H9 (cell line): ENCODE measurements around the gene INMT. TPM values are rescaled to one million over a fixed set of nuclear protein-coding genes. Genes with fewer than 3 reads are reported as not detected.

Experiments used
- DNase-seq: peaks from one replicate; pipeline ENCODE4 v3.0.0-alpha.2; 2017
- H2AFZ ChIP-seq: one replicate; pipeline ENCODE4 v1.6.1; 2013; ENCODE audit warnings: mild to moderate bottlenecking, low read length, control low read depth, moderate library complexity
- H2AK5ac ChIP-seq: 2 replicates; pipeline ENCODE4 v1.6.1; 2013; ENCODE audit warnings: low read length, control low read depth, mixed read lengths; ENCODE audit not compliant: insufficient read length
- H2BK120ac ChIP-seq: one replicate; pipeline ENCODE4 v1.6.1; 2013; ENCODE audit warnings: low read depth, mild to moderate bottlenecking, low read length, control low read depth, inconsistent platforms; ENCODE audit not compliant: poor library complexity, severe bottlenecking
- H2BK12ac ChIP-seq: 2 replicates; pipeline ENCODE4 v1.6.1; 2013; ENCODE audit warnings: low read length, control low read depth, mixed read lengths, low read depth; ENCODE audit not compliant: insufficient read length
- H2BK15ac ChIP-seq: 2 replicates; pipeline ENCODE4 v1.6.1; 2013; ENCODE audit warnings: low read depth, low read length, control low read depth
- H2BK20ac ChIP-seq: one replicate; pipeline ENCODE4 v1.6.1; 2013; ENCODE audit warnings: low read depth, mild to moderate bottlenecking, low read length, control low read depth, inconsistent platforms; ENCODE audit not compliant: poor library complexity, severe bottlenecking
- H2BK5ac ChIP-seq: 2 replicates; pipeline ENCODE4 v1.6.1; 2013; ENCODE audit warnings: low read length, control low read depth, mixed read lengths; ENCODE audit not compliant: insufficient read length
- H3K14ac ChIP-seq: 2 replicates; pipeline ENCODE4 v1.6.1; 2013; ENCODE audit warnings: low read length, control low read depth; ENCODE audit not compliant: insufficient read depth
- H3K18ac ChIP-seq: 2 replicates; pipeline ENCODE4 v1.6.1; 2013; ENCODE audit warnings: low read depth, mild to moderate bottlenecking, mixed read lengths, low read length, control low read depth; ENCODE audit not compliant: insufficient read length
- H3K23ac ChIP-seq: 2 replicates; pipeline ENCODE4 v1.6.1; 2013; ENCODE audit warnings: low read length, control low read depth, mixed read lengths, low read depth; ENCODE audit not compliant: insufficient read length
- H3K23me2 ChIP-seq: 2 replicates; pipeline ENCODE4 v1.6.1; 2013; ENCODE audit warnings: low read depth, mild to moderate bottlenecking, mixed read lengths, low read length, control low read depth; ENCODE audit not compliant: insufficient read length, poor library complexity, severe bottlenecking
- H3K27ac ChIP-seq: 2 replicates; pipeline ENCODE4 v1.5.1; 2013; ENCODE audit warnings: low read length, control low read depth, mixed read lengths, low read depth; ENCODE audit not compliant: insufficient read length
- H3K27me3 ChIP-seq: 2 replicates; pipeline ENCODE4 v1.6.1; 2013; ENCODE audit warnings: low read length, control low read depth, inconsistent platforms; ENCODE audit not compliant: insufficient read depth
- H3K4ac ChIP-seq: 2 replicates; pipeline ENCODE4 v1.6.1; 2013; ENCODE audit warnings: low read depth, mild to moderate bottlenecking, control low read depth, inconsistent platforms, low read length, moderate library complexity
- H3K4me1 ChIP-seq: 2 replicates; pipeline ENCODE4 v1.6.1; 2013; ENCODE audit warnings: low read length, control low read depth, inconsistent platforms; ENCODE audit not compliant: insufficient read depth
- H3K4me2 ChIP-seq: 2 replicates; pipeline ENCODE4 v1.6.1; 2013; ENCODE audit warnings: low read length, control low read depth, mixed read lengths; ENCODE audit not compliant: insufficient read length, insufficient read depth
- H3K56ac ChIP-seq: 2 replicates; pipeline ENCODE4 v1.6.1; 2013; ENCODE audit warnings: low read depth, mild to moderate bottlenecking, mixed read lengths, low read length, control low read depth; ENCODE audit not compliant: insufficient read length
- H3K79me1 ChIP-seq: 2 replicates; pipeline ENCODE4 v1.6.1; 2013; ENCODE audit warnings: low read depth, mild to moderate bottlenecking, moderate library complexity, low read length, control low read depth, inconsistent platforms; ENCODE audit not compliant: insufficient read depth, poor library complexity, severe bottlenecking
- H3K79me2 ChIP-seq: 2 replicates; pipeline ENCODE4 v1.6.1; 2013; ENCODE audit warnings: low read length, control low read depth, inconsistent platforms; ENCODE audit not compliant: insufficient read depth
- H3K9ac ChIP-seq: 2 replicates; pipeline ENCODE4 v1.6.1; 2013; ENCODE audit warnings: low read length, control low read depth, mixed read lengths; ENCODE audit not compliant: insufficient read length; ENCODE audit errors: extremely low read depth
- H3K9me3 ChIP-seq: one replicate; pipeline ENCODE4 v1.6.1; 2013; ENCODE audit warnings: low read depth, low read length, inconsistent platforms; ENCODE audit not compliant: control insufficient read depth
- H3T11ph ChIP-seq: one replicate; pipeline ENCODE4 v1.6.1; 2013; ENCODE audit warnings: mild to moderate bottlenecking, low read length, control low read depth, inconsistent platforms
- H4K20me1 ChIP-seq: one replicate; pipeline ENCODE4 v1.6.1; 2013; ENCODE audit not compliant: control insufficient read depth, insufficient read length, insufficient read depth
- H4K5ac ChIP-seq: 2 replicates; pipeline ENCODE4 v1.6.1; 2013; ENCODE audit warnings: low read depth, mild to moderate bottlenecking, mixed read lengths, low read length, control low read depth; ENCODE audit not compliant: insufficient read length
- H4K8ac ChIP-seq: replicated peaks from 2 replicates; pipeline ENCODE4 v1.6.1; 2013; ENCODE audit warnings: low read length, control low read depth, mixed read lengths, low read depth; ENCODE audit not compliant: insufficient read length
- H4K91ac ChIP-seq: 2 replicates; pipeline ENCODE4 v1.6.1; 2013; ENCODE audit warnings: low read depth, mild to moderate bottlenecking, moderate library complexity, mixed read lengths, low read length, control low read depth; ENCODE audit not compliant: insufficient read length
- H3K27ac Mint-ChIP-seq, 3 experiments: 2 replicates in 2 of 3; 3 replicates in 1 of 3; pipeline ENCODE4 v1.8.0; 2020 to 2021; ENCODE audit warnings: mixed read lengths in 3 of 3, mild to moderate bottlenecking in 1 of 3, moderate library complexity in 1 of 3
- H3K27me3 Mint-ChIP-seq: 2 replicates; pipeline ENCODE4 v1.8.0; 2021; ENCODE audit warnings: low read depth, mild to moderate bottlenecking, moderate library complexity, mixed read lengths
- H3K36me3 Mint-ChIP-seq, 3 experiments: 2 replicates in 2 of 3; 3 replicates in 1 of 3; pipeline ENCODE4 v1.8.0; 2020 to 2021; ENCODE audit warnings: low read depth in 3 of 3, mixed read lengths in 3 of 3; ENCODE audit not compliant: insufficient read depth in 1 of 3
- H3K4me1 Mint-ChIP-seq, 2 experiments: 2 replicates each; pipeline ENCODE4 v1.8.0; 2020; ENCODE audit warnings: mixed read lengths in 2 of 2
- H3K4me3 Mint-ChIP-seq, 2 experiments: 2 replicates in 1 of 2; 3 replicates in 1 of 2; pipeline ENCODE4 v1.8.0; 2020 to 2021; ENCODE audit warnings: mild to moderate bottlenecking in 2 of 2, mixed read lengths in 2 of 2, moderate library complexity in 1 of 2
- H3K9me3 Mint-ChIP-seq, 2 experiments: 2 replicates in 1 of 2; 3 replicates in 1 of 2; pipeline ENCODE4 v1.8.0; 2020; ENCODE audit warnings: mild to moderate bottlenecking in 2 of 2, mixed read lengths in 2 of 2, moderate library complexity in 1 of 2
- CTCF ChIP-seq: fragments of 200-600 bp; sonication (generic); conservative IDR thresholded peaks from 3 replicates; pipeline ENCODE4 v1.8.0; 2021; ENCODE audit warnings: antibody characterized with exemption, mild to moderate bottlenecking
- WGBS: extraction: QIAGEN DNeasy Blood & Tissue Kit; methylation state at CpG from one replicate; pipeline ENCODE4 v1.1.7; 2013; ENCODE audit warnings: missing lambda C conversion rate, low lambda C conversion rate, mixed read lengths; ENCODE audit not compliant: insufficient read length; ENCODE audit errors: extremely low coverage; 5-methylcytosine and 5-hydroxymethylcytosine counted together
- total RNA-seq: library from RNA; stranded (reverse); gene quantifications from 2 replicates; pipeline ENCODE4 v1.2.1, GENCODE V29; 2021

INMT gene
- total RNA-seq, 1 experiment from 2014 or later: 0.70 TPM

- H4K5ac ChIP-seq: no peak overlapping the region
- H2AFZ ChIP-seq: no peak overlapping the region
- Mint-ChIP-seq H3K27ac (no peak overlapping the region), H3K4me3 (no peak overlapping the region), H3K9me3 (no peaks in the 10 kb centered on the region), H3K4me1 (peaks cover 0 to 7% of the 10 kb centered on the region in 2 experiments; a peak in 1 of 4 replicates), H3K36me3 (no peaks in the 10 kb centered on the region; a peak in 1 of 7 replicates), H3K27me3 (peaks cover 6% of the 10 kb centered on the region)
- H2BK15ac ChIP-seq: no peak overlapping the region
- H3K9me3 ChIP-seq: no peaks in the 10 kb centered on the region
- H3K23me2 ChIP-seq: no peaks in the 10 kb centered on the region
- H3K27ac ChIP-seq: no peak overlapping the region
- no peak overlapping the region for H2BK20ac ChIP-seq
- no peak overlapping the region for H2AK5ac ChIP-seq
- no peak overlapping the region for H2BK12ac ChIP-seq
- H4K91ac ChIP-seq: no peak overlapping the region
- H3K4ac ChIP-seq: no peak overlapping the region
- H3K4me1 ChIP-seq: no peaks in the 10 kb centered on the region
- H3K79me1 ChIP-seq: no peaks in the 10 kb centered on the region
- no peaks in the 10 kb centered on the region for H4K20me1 ChIP-seq
- H3K27me3 ChIP-seq: no peaks in the 10 kb centered on the region
- no peak overlapping the region for H2BK5ac ChIP-seq
- no peak overlapping the region for H3K18ac ChIP-seq
- H3K79me2 ChIP-seq: no peaks in the 10 kb centered on the region
- H3K9ac ChIP-seq: no peak overlapping the region
- no peak overlapping the region for H3K4me2 ChIP-seq
- H3K56ac ChIP-seq: no peak overlapping the region
- H3K23ac ChIP-seq: no peak overlapping the region
- no peak overlapping the region for H3K14ac ChIP-seq
- H2BK120ac ChIP-seq: no peak overlapping the region
- TF ChIP-seq CTCF: no peak
- no peak for DNase-seq
- WGBS: no CpG with 5 or more reads among the region's 6 CpGs
- H3T11ph ChIP-seq: no peak overlapping the region
- no peak overlapping the region for H4K8ac ChIP-seq
Observed at GRCh38 chr7:30745261-30745941, 6.5 kb upstream of the INMT start.
